ENCODE measurements around the gene OTUB2.

DNA sequence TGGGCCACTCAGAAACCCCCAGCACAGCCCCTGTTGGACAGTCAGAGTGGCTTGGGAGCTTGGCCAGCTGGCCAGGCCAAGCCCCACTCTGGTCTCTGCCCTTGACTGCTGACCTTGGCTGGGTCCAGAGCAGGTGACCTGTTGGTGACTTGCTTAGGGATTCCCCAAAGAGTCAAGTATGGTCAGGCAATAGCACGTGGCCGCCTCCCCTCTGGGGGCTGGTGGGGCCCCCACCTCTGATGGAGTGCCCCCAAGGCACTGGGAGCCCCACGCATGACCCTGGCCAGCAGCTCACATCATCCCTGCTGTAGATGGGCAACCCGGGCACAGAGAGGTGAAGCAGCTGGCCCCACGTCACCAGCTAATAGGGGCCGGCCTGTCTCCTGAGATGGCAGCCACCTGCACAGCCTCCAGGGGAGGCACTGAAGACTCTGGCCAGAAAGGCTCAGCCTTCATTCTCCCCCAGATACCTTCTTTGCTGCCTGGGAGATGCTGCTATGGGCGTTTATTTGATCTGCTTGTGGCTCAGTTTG is 27.2 kb upstream of the OTUB2 start:
- no peak for TF ChIP-seq EZH2phosphoT487 (IDR thresholded peaks at IDR 0.05; ENCODE audit: low read length)
- TF ChIP-seq, protein P1, sequence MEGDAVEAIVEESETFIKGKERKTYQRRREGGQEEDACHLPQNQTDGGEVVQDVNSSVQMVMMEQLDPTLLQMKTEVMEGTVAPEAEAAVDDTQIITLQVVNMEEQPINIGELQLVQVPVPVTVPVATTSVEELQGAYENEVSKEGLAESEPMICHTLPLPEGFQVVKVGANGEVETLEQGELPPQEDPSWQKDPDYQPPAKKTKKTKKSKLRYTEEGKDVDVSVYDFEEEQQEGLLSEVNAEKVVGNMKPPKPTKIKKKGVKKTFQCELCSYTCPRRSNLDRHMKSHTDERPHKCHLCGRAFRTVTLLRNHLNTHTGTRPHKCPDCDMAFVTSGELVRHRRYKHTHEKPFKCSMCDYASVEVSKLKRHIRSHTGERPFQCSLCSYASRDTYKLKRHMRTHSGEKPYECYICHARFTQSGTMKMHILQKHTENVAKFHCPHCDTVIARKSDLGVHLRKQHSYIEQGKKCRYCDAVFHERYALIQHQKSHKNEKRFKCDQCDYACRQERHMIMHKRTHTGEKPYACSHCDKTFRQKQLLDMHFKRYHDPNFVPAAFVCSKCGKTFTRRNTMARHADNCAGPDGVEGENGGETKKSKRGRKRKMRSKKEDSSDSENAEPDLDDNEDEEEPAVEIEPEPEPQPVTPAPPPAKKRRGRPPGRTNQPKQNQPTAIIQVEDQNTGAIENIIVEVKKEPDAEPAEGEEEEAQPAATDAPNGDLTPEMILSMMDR (IDR thresholded peaks at IDR 0.05; ENCODE audit: low read length) = no peak

All from MM.1S (cell line).